Uterine smooth muscle cell (primary cell): ENCODE measurements around the gene ALG14. TPM values are rescaled to one million over a fixed set of nuclear protein-coding genes. Genes with fewer than 3 reads are reported as not detected.

Experiments used
- total RNA-seq: library from RNA; depleted of rRNA; stranded (reverse); fragments of >200 nt; gene quantifications from 2 replicates; pipeline ENCODE4 v1.2.3, GENCODE V29; 2014

Gene ALG14
- 2.9 TPM in 2 replicates for total RNA-seq

GRCh38 chr1:95072532-95073419 lies at the start of gene ALG14:
ALG14 (minus strand) TSS chr1:95072951; CDS start chr1:95072898, 53 bp downstream.

GRCh38 chr1:95117207-95118066 lies 44.7 kb upstream of the ALG14 start, which contains the start of gene TLCD4:
TLCD4 (plus strand) TSS chr1:95117355; CDS start chr1:95143902, 26,547 bp downstream.

GRCh38 chr1:94926915-94927404 lies 145.8 kb downstream of the ALG14 start, which contains the start of gene CNN3:
CNN3 (minus strand) TSS chr1:94927110; CDS start chr1:94926894, 216 bp downstream.

Other genes starting within 250 kb of the ALG14 start
- 266 and 337 TPM in 2 replicates for gene CNN3, start 145.8 kb downstream of the ALG14 start, total RNA-seq
- 0.75 and 0.77 TPM in 2 replicates for gene TLCD4, start 44.4 kb upstream of the ALG14 start, total RNA-seq
- 12.0 and 14.5 TPM in 2 replicates for gene RWDD3, start 161.3 kb upstream of the ALG14 start, total RNA-seq